ENCODE measurements around the gene KLHL22.

KLHL22 gene

GRCh38 chr22:20528405-20528978, 32.9 kb upstream of the KLHL22 start:
- TF ChIP-seq EZH2phosphoT487 (IDR thresholded peaks at IDR 0.05; ENCODE audit: borderline replicate concordance, low read length), result no peak
- TF ChIP-seq, protein P1, sequence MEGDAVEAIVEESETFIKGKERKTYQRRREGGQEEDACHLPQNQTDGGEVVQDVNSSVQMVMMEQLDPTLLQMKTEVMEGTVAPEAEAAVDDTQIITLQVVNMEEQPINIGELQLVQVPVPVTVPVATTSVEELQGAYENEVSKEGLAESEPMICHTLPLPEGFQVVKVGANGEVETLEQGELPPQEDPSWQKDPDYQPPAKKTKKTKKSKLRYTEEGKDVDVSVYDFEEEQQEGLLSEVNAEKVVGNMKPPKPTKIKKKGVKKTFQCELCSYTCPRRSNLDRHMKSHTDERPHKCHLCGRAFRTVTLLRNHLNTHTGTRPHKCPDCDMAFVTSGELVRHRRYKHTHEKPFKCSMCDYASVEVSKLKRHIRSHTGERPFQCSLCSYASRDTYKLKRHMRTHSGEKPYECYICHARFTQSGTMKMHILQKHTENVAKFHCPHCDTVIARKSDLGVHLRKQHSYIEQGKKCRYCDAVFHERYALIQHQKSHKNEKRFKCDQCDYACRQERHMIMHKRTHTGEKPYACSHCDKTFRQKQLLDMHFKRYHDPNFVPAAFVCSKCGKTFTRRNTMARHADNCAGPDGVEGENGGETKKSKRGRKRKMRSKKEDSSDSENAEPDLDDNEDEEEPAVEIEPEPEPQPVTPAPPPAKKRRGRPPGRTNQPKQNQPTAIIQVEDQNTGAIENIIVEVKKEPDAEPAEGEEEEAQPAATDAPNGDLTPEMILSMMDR (IDR thresholded peaks at IDR 0.05; ENCODE audit: low read depth, low read length, poor library complexity, severe bottlenecking), result no peak
- Histone ChIP-seq H3K27ac (ENCODE audit: low read depth, low read length) (no peak overlapping the region), H3K4me1 (ENCODE audit: control insufficient read depth, low read length) (peaks cover 3% of the 10 kb centered on the region), H3F3A (ENCODE audit: control insufficient read depth, insufficient read depth) (no peaks in the 10 kb centered on the region), H3K4me3 (ENCODE audit: low read length) (no peak overlapping the region), H3K79me2 (ENCODE audit: control insufficient read depth, low read length) (peaks cover 98% of the 10 kb centered on the region), H3K4me2 (ENCODE audit: low read length) (no peak overlapping the region), H3K36me3 (ENCODE audit: control insufficient read depth, low read length) (peaks cover 50% of the 10 kb centered on the region), H4K20me1 (ENCODE audit: control insufficient read depth, insufficient read depth, low read depth, low read length) (peaks cover 5% of the 10 kb centered on the region; the same call in 1 of the 2 replicates), H3K27me3 (ENCODE audit: control insufficient read depth, low read length) (no peaks in the 10 kb centered on the region), H3K9me3 (ENCODE audit: control insufficient read depth, insufficient read depth, low read length) (no peaks in the 10 kb centered on the region), H3K9me2 (replicated peaks; ENCODE audit: control insufficient read depth, low read length) (no peaks in the 10 kb centered on the region)

GRCh38 chr22:20526628-20527355, 31.2 kb upstream of the KLHL22 start:
- Histone ChIP-seq H3K4me2 (ENCODE audit: low read length) (no peak overlapping the region), H3K27me3 (ENCODE audit: control insufficient read depth, low read length) (no peaks in the 10 kb centered on the region), H4K20me1 (ENCODE audit: control insufficient read depth, insufficient read depth, low read depth, low read length) (peaks cover 14% of the 10 kb centered on the region), H3K9me3 (ENCODE audit: control insufficient read depth, insufficient read depth, low read length) (no peaks in the 10 kb centered on the region), H3K4me3 (ENCODE audit: low read length) (no peak overlapping the region), H3K27ac (ENCODE audit: low read depth, low read length) (no peak overlapping the region), H3F3A (ENCODE audit: control insufficient read depth, insufficient read depth) (no peaks in the 10 kb centered on the region), H3K4me1 (ENCODE audit: control insufficient read depth, low read length) (peaks cover 16% of the 10 kb centered on the region), H3K36me3 (ENCODE audit: control insufficient read depth, low read length) (peaks cover 56% of the 10 kb centered on the region), H3K9me2 (replicated peaks; ENCODE audit: control insufficient read depth, low read length) (no peaks in the 10 kb centered on the region), H3K79me2 (ENCODE audit: control insufficient read depth, low read length) (peaks cover 98% of the 10 kb centered on the region)
- TF ChIP-seq, protein P1 (IDR thresholded peaks at IDR 0.05; ENCODE audit: low read depth, low read length, poor library complexity, severe bottlenecking), result no peak
- no peak for TF ChIP-seq EZH2phosphoT487 (IDR thresholded peaks at IDR 0.05; ENCODE audit: borderline replicate concordance, low read length)

DNA sequence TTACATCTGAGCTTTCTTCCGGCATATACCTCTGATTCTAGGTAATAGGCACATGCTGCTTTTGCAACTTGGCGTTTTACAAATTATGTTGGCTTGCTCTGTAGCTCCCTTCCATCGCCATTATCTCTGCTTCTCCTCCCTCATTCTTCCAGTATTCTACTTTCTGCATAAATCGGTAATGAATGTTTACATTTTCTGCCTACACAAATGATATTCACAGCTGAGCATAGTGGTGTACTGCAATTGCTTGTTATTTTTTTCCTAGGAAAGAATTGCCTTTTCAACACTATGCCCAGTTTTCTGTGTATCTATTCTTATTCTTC, 30.7 kb upstream of the KLHL22 start:
- Histone ChIP-seq H3K27ac (ENCODE audit: low read depth, low read length) (no peak overlapping the region), H4K20me1 (ENCODE audit: control insufficient read depth, insufficient read depth, low read depth, low read length) (peaks cover 14% of the 10 kb centered on the region), H3K9me3 (ENCODE audit: control insufficient read depth, insufficient read depth, low read length) (no peaks in the 10 kb centered on the region), H3K4me2 (ENCODE audit: low read length) (no peak overlapping the region), H3K27me3 (ENCODE audit: control insufficient read depth, low read length) (no peaks in the 10 kb centered on the region), H3K79me2 (ENCODE audit: control insufficient read depth, low read length) (peaks cover 95% of the 10 kb centered on the region), H3K4me3 (ENCODE audit: low read length) (no peak overlapping the region), H3K4me1 (ENCODE audit: control insufficient read depth, low read length) (peaks cover 16% of the 10 kb centered on the region), H3K9me2 (replicated peaks; ENCODE audit: control insufficient read depth, low read length) (no peaks in the 10 kb centered on the region), H3K36me3 (ENCODE audit: control insufficient read depth, low read length) (peaks cover 53% of the 10 kb centered on the region), H3F3A (ENCODE audit: control insufficient read depth, insufficient read depth) (no peaks in the 10 kb centered on the region)
- no peak for TF ChIP-seq EZH2phosphoT487 (IDR thresholded peaks at IDR 0.05; ENCODE audit: borderline replicate concordance, low read length)
- TF ChIP-seq, protein P1 (IDR thresholded peaks at IDR 0.05; ENCODE audit: low read depth, low read length, poor library complexity, severe bottlenecking), result no peak

Data from DOHH2 (cell line).